ENCODE data around the gene C5orf47.

GRCh38 chr5:173973616-173973969 is 15.4 kb upstream of the C5orf47 start:
- TF ChIP-seq CTCF (IDR thresholded peaks at IDR 0.05) (no peak), EZH2 (IDR thresholded peaks at IDR 0.05) (no peak), EZH2phosphoT487 (IDR thresholded peaks at IDR 0.05) (no peak)
